ENCODE measurements around the gene RPL22L1. TPM values are rescaled to one million over a fixed set of nuclear protein-coding genes. Genes with fewer than 3 reads are reported as not detected.

RPL22L1 gene
- total and polyA plus RNA-seq, 2 of the 4 experiments (the other 2 are of a cell fraction): 37.1 to 92.0 TPM

- H3K9me3 ChIP-seq (ENCODE audit: control insufficient read depth, insufficient read depth, low read length): no peaks in the 10 kb centered on the region
- no peak overlapping the region for H2AFZ ChIP-seq (replicated peaks; ENCODE audit: low read length, poor library complexity)
- H4K20me1 ChIP-seq (ENCODE audit: insufficient read depth, low read length): no peaks in the 10 kb centered on the region
- no peak overlapping the region for H3K14ac ChIP-seq (replicated peaks; ENCODE audit: low read depth, low read length)
- no peak overlapping the region for H2BK20ac ChIP-seq (ENCODE audit: low read depth, low read length)
- no peak overlapping the region for H2BK5ac ChIP-seq (ENCODE audit: low read depth, low read length, poor library complexity, severe bottlenecking)
- CTCF ChIA-PET: interaction anchor here (0.6 to 1.3 kb wide), 8 partner anchors 9 to 1628 kb away, joined by 3 to 6 read pairs (median 3); no protein-coding TSS in a partner anchor
- dilution Hi-C loops (cut with HindIII; ENCODE audit: low sequenced_read_pairs, unreplicated experiment) (no loop called here), in situ Hi-C loops (cut with MboI; ENCODE audit: low sequenced_read_pairs) (no loop called here), intact Hi-C loops (cut with micrococcal nuclease) (loop anchor here (1.0 to 10.0 kb wide), 3 partner anchors 434 to 664 kb away; partner anchors contain the start of gene PHC3)
- H2BK15ac ChIP-seq (ENCODE audit: low read depth, low read length): no peak overlapping the region
- H4K8ac ChIP-seq (ENCODE audit: low read depth in 2 of 2, low read length in 2 of 2): no peak overlapping the region; a peak in 1 of 4 replicates
- no peaks in the 10 kb centered on the region for H3K9me1 ChIP-seq (ENCODE audit: insufficient read depth, low read length)
- H4K91ac ChIP-seq (ENCODE audit: insufficient read depth, low read depth, low read length): no peak overlapping the region
- DNase-seq (peak; percentile 52), ATAC-seq (ENCODE audit: low read depth) (peak; percentile 67; the same call in 1 of the 2 replicates)
- H3K18ac ChIP-seq (ENCODE audit: low read depth, low read length): no peak overlapping the region
- no peak overlapping the region for H3K4me3 ChIP-seq (ENCODE audit: insufficient read depth, low read depth, low read length)
- WGBS, 2 experiments (ENCODE audit: extremely low coverage in 2 of 2, insufficient read length in 1 of 2): no CpG with 5 or more reads among the region's 2 CpGs
- no TSS peak for BruUV-seq (replicated peaks)
- no peaks in the 10 kb centered on the region for H3K36me3 ChIP-seq (ENCODE audit: control insufficient read depth, insufficient read depth, low read length)
- H2AK5ac ChIP-seq (ENCODE audit: low read depth, low read length): no peak overlapping the region
- POLR2A ChIA-PET (ENCODE audit: unreplicated experiment): no interaction called here
- H3K56ac ChIP-seq (ENCODE audit: extremely low read depth, insufficient read depth, low read length): no peak overlapping the region
- no peaks in the 10 kb centered on the region for H3K4me1 ChIP-seq (ENCODE audit: control insufficient read depth, insufficient read depth, low read length)
- no peaks in the 10 kb centered on the region; the same call in 1 of the 2 replicates for H3K27me3 ChIP-seq (ENCODE audit: control insufficient read depth, insufficient read depth, low read length)
- no peak overlapping the region for H3K9ac ChIP-seq (ENCODE audit: low read depth, low read length)
- H3K4ac ChIP-seq (ENCODE audit: low read depth, low read length): no peak overlapping the region
- no peaks in the 10 kb centered on the region for H3K79me1 ChIP-seq (ENCODE audit: low read depth in 1 of 2, low read length in 2 of 2)
- H2AK9ac ChIP-seq (replicated peaks; ENCODE audit: low read depth, low read length, poor library complexity): no peak overlapping the region
- H3K23ac ChIP-seq (ENCODE audit: low read depth, low read length): no peak overlapping the region
- no peak overlapping the region for H3K27ac ChIP-seq (ENCODE audit: insufficient read depth, low read length)
- H3K4me2 ChIP-seq (ENCODE audit: low read depth, low read length): no peak overlapping the region
- H4K5ac ChIP-seq (ENCODE audit: low read depth, low read length): no peak overlapping the region
- TF ChIP-seq CHD1 (IDR thresholded peaks at IDR 0.05; ENCODE audit: low read depth, low read length) (no peak), FOS (IDR thresholded peaks at IDR 0.05; ENCODE audit: low read depth, low read length) (no peak), RCOR1 (IDR thresholded peaks at IDR 0.05; ENCODE audit: insufficient replicate concordance, low read length) (no peak), POLR2A (IDR thresholded peaks at IDR 0.05; ENCODE audit: low read depth, low read length) (no peak), RAD21 (IDR thresholded peaks at IDR 0.05; ENCODE audit: low read length) (peak; percentile 63), NFE2L2 (IDR thresholded peaks at IDR 0.05; ENCODE audit: low read depth, low read length) (no peak), SMC3 (IDR thresholded peaks at IDR 0.05; ENCODE audit: low read depth, low read length) (peak; percentile 63), RFX5 (IDR thresholded peaks at IDR 0.05; ENCODE audit: low read depth, low read length) (no peak), MAZ (IDR thresholded peaks at IDR 0.05; ENCODE audit: borderline replicate concordance, low read depth, low read length) (no peak), USF2 (IDR thresholded peaks at IDR 0.05; ENCODE audit: low read depth, low read length) (no peak), CEBPB (IDR thresholded peaks at IDR 0.05; ENCODE audit: low read depth, low read length) (no peak), MXI1 (IDR thresholded peaks at IDR 0.05; ENCODE audit: borderline replicate concordance, low read depth, low read length) (no peak), CTCF (conservative IDR thresholded peaks at IDR 0.05; ENCODE audit: low read depth, low read length) (peak; percentile 65)
- H2BK120ac ChIP-seq (ENCODE audit: low read depth, low read length): no peak overlapping the region
Measured at GRCh38 chr3:170848292-170848917, 21.6 kb downstream of the RPL22L1 start.
